Epithelial cell of proximal tubule (primary cell): ENCODE results near the gene SUV39H1. TPM values are rescaled to one million over a fixed set of nuclear protein-coding genes. Genes with fewer than 3 reads are reported as not detected.

Experiments used
- DNase-seq: peaks from one replicate; pipeline ENCODE4 v3.0.0-alpha.2; 2011; ENCODE audit warnings: low read depth
- H3K4me3 ChIP-seq: 2 replicates; pipeline ENCODE4 v1.5.1; 2011; ENCODE audit warnings: low read depth, mild to moderate bottlenecking, low read length
- total RNA-seq: library from RNA; depleted of rRNA; stranded (reverse); fragments of >200 nt; gene quantifications from 2 replicates; pipeline ENCODE4 v1.2.3, GENCODE V29; 2015
- TF ChIP-seq, protein P1 (sequence below): conservative IDR thresholded peaks from 2 replicates; pipeline ENCODE4 v1.5.1; 2012; ENCODE audit warnings: low read depth, mild to moderate bottlenecking, low read length

Gene SUV39H1
- total RNA-seq, 1 donor from 2014 or later, result 13.3 TPM

DNA sequence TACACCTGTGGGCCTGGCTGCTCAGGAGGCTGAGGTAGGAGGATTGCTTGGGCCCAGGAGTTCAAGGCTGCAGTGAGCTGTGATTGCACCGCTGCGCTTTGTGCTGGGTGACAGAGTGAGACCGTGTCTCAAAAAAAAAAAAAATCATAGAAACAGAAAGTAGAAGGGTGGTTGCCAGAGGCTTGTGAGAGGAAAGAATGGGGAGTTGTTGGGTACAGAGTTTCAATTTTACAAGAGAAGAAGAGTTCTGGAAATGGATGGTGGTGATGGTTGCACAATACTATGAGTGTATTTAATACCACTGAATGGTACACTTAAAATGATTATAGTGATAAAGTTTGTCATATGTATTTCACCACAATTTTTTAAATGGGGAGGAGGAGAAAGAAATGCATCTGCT lies 54.8 kb downstream of the SUV39H1 start:
- no peak for DNase-seq
- TF ChIP-seq, protein P1, sequence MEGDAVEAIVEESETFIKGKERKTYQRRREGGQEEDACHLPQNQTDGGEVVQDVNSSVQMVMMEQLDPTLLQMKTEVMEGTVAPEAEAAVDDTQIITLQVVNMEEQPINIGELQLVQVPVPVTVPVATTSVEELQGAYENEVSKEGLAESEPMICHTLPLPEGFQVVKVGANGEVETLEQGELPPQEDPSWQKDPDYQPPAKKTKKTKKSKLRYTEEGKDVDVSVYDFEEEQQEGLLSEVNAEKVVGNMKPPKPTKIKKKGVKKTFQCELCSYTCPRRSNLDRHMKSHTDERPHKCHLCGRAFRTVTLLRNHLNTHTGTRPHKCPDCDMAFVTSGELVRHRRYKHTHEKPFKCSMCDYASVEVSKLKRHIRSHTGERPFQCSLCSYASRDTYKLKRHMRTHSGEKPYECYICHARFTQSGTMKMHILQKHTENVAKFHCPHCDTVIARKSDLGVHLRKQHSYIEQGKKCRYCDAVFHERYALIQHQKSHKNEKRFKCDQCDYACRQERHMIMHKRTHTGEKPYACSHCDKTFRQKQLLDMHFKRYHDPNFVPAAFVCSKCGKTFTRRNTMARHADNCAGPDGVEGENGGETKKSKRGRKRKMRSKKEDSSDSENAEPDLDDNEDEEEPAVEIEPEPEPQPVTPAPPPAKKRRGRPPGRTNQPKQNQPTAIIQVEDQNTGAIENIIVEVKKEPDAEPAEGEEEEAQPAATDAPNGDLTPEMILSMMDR, result no peak
- H3K4me3 ChIP-seq, result no peak overlapping the region

DNA sequence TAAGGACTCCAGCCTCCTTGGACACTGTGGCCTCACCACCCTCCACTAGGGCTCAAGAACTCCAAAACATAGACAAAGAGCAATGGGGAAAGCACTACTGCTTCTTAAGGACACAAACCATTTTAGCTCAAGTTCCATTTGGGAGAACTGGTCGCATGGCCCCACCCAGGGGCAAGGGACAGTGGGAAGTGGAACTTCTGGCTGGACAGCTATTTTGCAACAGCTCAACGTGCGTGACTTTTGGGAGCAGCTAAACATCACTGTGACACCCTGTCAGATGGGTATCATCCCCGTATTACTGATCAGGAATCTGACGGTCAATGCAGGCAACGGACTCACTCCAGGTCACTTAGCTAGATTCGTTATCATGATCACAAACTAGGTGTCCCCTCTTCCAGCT lies 56.0 kb downstream of the SUV39H1 start:
- TF ChIP-seq, protein P1, result no peak
- no peak for DNase-seq
- H3K4me3 ChIP-seq, result no peak overlapping the region

GRCh38 chrX:48753708-48754228 lies 57.2 kb downstream of the SUV39H1 start:
- H3K4me3 ChIP-seq, result no peak overlapping the region
- no peak for DNase-seq
- TF ChIP-seq, protein P1, result no peak

GRCh38 chrX:48754238-48754637 lies 57.7 kb downstream of the SUV39H1 start:
- no peak for DNase-seq
- H3K4me3 ChIP-seq, result no peak overlapping the region
- TF ChIP-seq, protein P1, result no peak

Other genes with a start within 250 kb of the SUV39H1 start
- gene SLC38A5, start 226.5 kb upstream of the SUV39H1 start, total RNA-seq, result 15.7 and 71.3 TPM in 2 replicates
- gene FTSJ1, start 220.5 kb upstream of the SUV39H1 start, total RNA-seq, result 63.5 and 113 TPM in 2 replicates
- 6.6 and 18.7 TPM in 2 replicates for gene PORCN, start 187.7 kb upstream of the SUV39H1 start, total RNA-seq
- gene EBP, start 174.9 kb upstream of the SUV39H1 start, total RNA-seq, result 93.7 and 190 TPM in 2 replicates
- 7.4 and 10.7 TPM in 2 replicates for gene TBC1D25, start 157.0 kb upstream of the SUV39H1 start, total RNA-seq
- gene RBM3, start 122.2 kb upstream of the SUV39H1 start, total RNA-seq, result 179 and 221 TPM in 2 replicates
- 64.9 and 82.8 TPM in 2 replicates for gene WDR13, start 99.2 kb upstream of the SUV39H1 start, total RNA-seq
- gene WAS, start 12.9 kb upstream of the SUV39H1 start, total RNA-seq, result 0.29 TPM in 1 of 2 replicates, not detected in the other
- gene GLOD5, start 65.0 kb downstream of the SUV39H1 start, total RNA-seq, result not detected in 2 replicates
- not detected in 2 replicates for gene GATA1, start 89.9 kb downstream of the SUV39H1 start, total RNA-seq
- gene HDAC6, start 105.3 kb downstream of the SUV39H1 start, total RNA-seq, result 30.8 and 46.2 TPM in 2 replicates
- not detected in 2 replicates for gene ERAS, start 129.8 kb downstream of the SUV39H1 start, total RNA-seq
- 12.4 and 19.3 TPM in 2 replicates for gene PCSK1N, start 138.9 kb downstream of the SUV39H1 start, total RNA-seq
- 93.7 and 104 TPM in 2 replicates for gene TIMM17B, start 201.0 kb downstream of the SUV39H1 start, total RNA-seq
- gene PQBP1, start 201.2 kb downstream of the SUV39H1 start, total RNA-seq, result 84.6 and 86.0 TPM in 2 replicates
- 20.5 and 22.0 TPM in 2 replicates for gene SLC35A2, start 214.9 kb downstream of the SUV39H1 start, total RNA-seq
- gene PIM2, start 222.3 kb downstream of the SUV39H1 start, total RNA-seq, result 10.9 and 13.1 TPM in 2 replicates